HL-60/S4 treated with retinoic acid at 250 ng/mL for 4 days and 3 days (cell line): ENCODE measurements around the gene KCNH5.

Experiments
- in situ Hi-C: fragments of 300-500 bp; cut with MboI; formaldehyde crosslinking; loops from 2 replicates; pipeline ENCODE4 v1.7.0; 2022; ENCODE audit warnings: low sequenced_read_pairs

KCNH5 gene

DNA sequence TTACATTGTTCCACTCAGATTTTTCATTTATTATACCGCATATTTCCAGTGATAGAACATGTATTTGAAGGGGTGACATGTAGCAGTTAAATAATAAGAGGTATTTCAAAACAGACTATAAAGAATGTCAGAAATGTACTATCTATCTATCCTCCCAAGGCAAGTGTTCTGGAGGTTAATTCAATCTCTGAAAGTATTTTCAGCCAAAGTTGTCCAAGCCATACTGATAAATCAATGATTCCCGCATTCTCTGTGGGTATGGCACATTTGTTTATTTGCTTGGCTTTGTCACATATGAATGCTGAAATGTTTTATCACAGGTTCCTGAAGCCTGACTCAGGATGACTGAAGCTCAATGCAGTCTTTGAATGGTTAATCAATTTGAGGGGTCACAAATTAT, 35.8 kb downstream of the KCNH5 start:
- in situ Hi-C loops, result no loop called here

DNA sequence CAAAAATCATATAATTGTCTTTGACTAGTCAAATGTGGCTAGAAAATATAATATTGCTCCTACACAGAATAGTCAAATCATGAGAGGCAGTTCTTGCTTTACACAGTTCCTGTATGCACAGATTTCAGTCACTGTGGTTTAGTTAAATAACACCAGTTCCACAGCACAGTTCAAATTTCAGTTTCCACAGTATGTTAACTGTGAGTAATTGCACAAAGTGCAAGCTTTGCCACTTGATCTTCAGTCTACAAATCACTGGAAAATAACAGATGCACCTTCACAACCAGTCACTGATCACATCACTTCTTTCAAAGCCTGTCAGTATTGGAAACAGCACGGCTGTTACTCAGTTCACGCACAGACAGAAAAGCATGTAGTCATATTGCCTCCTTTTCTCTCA, 38.7 kb downstream of the KCNH5 start:
- in situ Hi-C loops, result no loop called here

DNA sequence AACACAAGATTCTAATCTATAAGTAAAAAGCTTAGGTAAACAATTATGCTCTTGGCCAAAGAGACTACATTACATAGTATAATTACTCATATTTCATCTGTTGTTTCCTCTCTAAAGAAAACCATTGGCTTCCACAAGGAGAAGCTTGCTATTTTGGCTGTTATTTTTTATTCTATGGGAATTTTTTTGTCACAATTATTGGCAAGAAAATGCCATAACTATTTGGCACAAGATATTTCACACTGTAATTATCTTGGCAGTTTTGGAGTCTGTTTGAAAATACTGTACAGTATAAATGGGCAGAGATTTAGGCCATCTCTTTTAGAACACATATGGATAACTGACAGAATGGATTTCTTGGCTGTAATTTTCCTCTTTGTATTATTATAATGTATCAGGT, 51.2 kb downstream of the KCNH5 start:
- in situ Hi-C loops, result no loop called here

GRCh38 chr14:62988967-62989366, 56.3 kb downstream of the KCNH5 start:
- in situ Hi-C loops, result no loop called here

- in situ Hi-C loops, result no loop called here
Observed at GRCh38 chr14:62983821-62984220, 61.4 kb downstream of the KCNH5 start.

- in situ Hi-C loops, result no loop called here
Observed at GRCh38 chr14:62980693-62981092, 64.6 kb downstream of the KCNH5 start.

DNA sequence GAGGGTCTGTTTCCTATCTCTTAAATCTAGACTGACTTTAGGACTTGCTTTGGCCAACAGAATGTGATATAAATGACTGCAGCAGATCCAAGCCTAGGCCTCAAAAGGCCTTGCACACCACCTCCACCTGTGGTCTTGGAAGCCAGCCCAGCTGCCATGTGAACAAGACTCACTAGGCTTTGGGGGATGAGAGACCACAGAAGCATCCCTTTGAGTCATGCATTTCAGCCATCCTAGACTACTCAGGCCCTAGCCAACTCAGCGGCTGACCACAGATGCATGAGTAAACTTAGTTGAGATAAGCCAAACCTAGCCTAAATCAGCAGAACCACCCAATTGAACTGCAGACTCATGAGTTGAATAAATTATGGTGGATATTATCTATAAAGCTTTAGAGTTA, 87.7 kb downstream of the KCNH5 start:
- in situ Hi-C loops, result no loop called here

GRCh38 chr14:62956413-62956812, 88.8 kb downstream of the KCNH5 start:
- in situ Hi-C loops, result no loop called here

- in situ Hi-C loops, result no loop called here
Observed at GRCh38 chr14:62954165-62954564, 91.1 kb downstream of the KCNH5 start.

DNA sequence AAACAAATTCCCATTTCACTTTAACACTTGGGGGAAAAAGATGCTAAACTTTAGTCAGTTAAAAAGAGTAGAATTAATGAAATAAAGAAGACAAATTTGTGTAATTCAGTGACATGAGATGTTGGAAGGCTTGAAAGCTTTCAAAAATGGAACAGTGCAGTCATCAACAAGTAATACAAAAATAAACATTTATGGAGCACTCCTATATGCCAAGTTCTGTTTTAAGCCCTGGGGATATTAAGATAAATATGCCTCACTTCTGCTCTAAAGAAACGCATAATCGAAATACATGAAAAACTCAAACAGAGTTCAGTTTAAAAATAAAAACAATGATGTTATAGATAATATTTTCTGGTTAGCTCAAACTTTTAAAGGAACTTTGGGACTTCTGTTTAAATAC, 93.0 kb downstream of the KCNH5 start:
- in situ Hi-C loops, result no loop called here

GRCh38 chr14:62947301-62947700, 98.0 kb downstream of the KCNH5 start:
- in situ Hi-C loops, result no loop called here

GRCh38 chr14:62946221-62946620, 99.0 kb downstream of the KCNH5 start:
- in situ Hi-C loops, result no loop called here

DNA sequence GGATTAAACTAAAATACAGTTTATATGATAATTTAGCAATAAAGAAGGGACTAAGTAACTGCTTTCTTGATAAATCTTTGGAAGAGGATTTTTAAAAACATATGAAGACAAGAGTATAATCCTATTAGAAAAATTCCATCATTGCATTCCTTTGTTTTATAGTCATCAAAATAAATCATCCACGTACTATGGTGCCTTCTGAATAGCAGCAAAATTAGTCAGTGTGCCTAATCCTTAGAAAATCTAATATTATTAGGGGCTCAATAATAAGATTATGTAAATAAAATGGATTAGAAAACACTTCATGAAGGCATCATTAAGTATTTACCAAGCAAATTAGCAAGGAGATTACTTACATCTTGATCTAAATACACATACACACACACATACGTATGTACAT, 102.1 kb downstream of the KCNH5 start:
- in situ Hi-C loops, result no loop called here

GRCh38 chr14:62939970-62940369, 105.3 kb downstream of the KCNH5 start:
- in situ Hi-C loops, result no loop called here

GRCh38 chr14:62938778-62939177, 106.5 kb downstream of the KCNH5 start:
- in situ Hi-C loops, result no loop called here

DNA sequence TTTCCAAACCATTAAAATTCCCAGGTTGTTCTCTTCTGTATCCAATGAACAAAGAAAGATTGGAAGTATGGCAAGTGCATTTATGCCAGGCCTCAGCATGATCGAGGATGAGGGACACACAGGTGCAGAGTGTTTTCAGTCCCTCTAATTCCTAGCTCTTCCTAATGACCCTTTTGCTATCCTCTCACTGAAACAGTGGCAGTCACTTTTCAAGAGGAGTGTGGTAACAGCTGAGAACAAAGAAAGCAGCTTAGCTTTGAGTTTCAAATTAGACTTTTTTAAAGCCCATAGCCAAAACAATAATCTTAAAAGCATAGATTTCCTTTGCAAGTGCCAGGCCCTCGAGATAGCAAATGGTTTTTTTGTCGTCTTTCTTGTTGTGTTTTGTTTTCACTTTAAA, 110.8 kb downstream of the KCNH5 start:
- in situ Hi-C loops, result no loop called here

DNA sequence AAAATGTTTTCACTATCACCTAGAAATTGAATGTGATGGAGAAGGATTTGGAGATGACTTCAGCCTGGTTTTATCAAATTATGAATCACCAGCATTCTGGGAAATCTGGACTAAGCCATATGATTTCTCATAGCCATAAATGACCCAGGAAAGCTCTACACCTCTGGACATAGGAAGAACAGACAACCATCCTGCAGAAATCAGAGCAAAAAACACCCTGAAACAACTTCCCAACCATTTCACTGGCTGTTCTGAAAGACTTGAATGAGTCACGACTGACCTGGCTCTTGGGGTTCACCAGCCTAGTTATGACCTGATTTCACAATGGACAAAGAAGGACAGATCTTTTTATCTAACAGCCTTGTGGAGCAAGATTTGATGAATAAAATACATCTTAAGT, 123.8 kb downstream of the KCNH5 start:
- in situ Hi-C loops, result no loop called here

GRCh38 chr14:62916551-62916950, 128.7 kb downstream of the KCNH5 start:
- in situ Hi-C loops, result no loop called here

- in situ Hi-C loops, result no loop called here
Observed at GRCh38 chr14:62914873-62915272, 130.4 kb downstream of the KCNH5 start.

- in situ Hi-C loops, result no loop called here
Observed at GRCh38 chr14:62914025-62914424, 131.2 kb downstream of the KCNH5 start.

GRCh38 chr14:62908506-62908905, 136.8 kb downstream of the KCNH5 start:
- in situ Hi-C loops, result no loop called here

GRCh38 chr14:62905566-62905965, 139.7 kb downstream of the KCNH5 start:
- in situ Hi-C loops, result no loop called here

DNA sequence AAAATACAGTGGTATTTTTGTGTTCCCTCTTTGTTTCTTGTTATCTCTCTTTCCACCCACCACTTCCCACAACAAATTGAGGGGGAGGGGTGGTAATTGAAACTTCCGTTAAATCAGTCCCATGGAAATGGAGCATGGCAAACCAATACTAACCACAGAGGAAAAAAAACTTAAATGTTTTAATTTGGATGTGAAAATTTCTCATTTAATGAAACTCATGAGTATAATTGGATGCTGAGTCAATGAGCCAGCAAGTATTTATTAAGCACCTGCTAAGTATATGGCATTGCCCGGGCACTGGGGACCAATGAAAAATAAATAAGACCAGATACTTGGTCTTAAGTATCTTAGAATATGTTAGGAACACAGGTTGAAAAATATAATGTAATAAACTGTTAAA, 147.5 kb downstream of the KCNH5 start:
- in situ Hi-C loops, result no loop called here

DNA sequence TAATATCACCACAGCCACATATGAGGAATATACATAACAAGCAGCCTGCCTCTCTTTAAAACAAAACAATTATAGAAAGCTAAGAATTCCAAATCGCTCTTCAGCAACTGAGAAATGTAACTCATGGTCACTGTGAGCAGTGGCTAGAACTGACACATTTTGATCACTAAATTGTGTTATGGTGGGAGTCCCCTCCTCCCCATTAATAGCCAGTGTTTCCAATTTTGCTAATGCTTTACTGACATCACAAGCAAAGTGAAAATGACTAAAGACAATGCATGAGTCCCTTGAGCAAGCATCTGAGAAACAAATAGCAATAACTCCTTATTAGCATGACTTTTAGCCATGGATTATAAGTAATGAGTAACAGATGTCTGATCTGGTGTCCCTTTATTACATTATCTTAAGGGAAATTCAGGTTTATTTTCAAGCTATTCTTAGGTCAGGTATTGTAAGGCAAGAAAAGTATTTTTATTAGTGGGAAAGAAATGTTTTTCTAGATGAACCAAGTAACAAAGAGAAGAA, 148.3 kb downstream of the KCNH5 start:
- in situ Hi-C loops, result no loop called here
